HCT116 (cell line): ENCODE measurements around the gene OVOL1. TPM values are rescaled to one million over a fixed set of nuclear protein-coding genes. Genes with fewer than 3 reads are reported as not detected.
A peak's percentile ranks its signal among the peaks of the same experiment; 100 is the strongest.

ENCODE experiments used
- ATAC-seq: fragments of 200-7000 bp; cut with Tn5 transposase; 2 replicates; pipeline ENCODE4 v1.9.1; 2020; ENCODE audit warnings: mild to moderate bottlenecking, moderate library complexity
- BruUV-seq: library from RNA; stranded (reverse); fragments of 400-500 nt; replicated peaks from 2 replicates; lab custom pipeline; 2021; lab: Mats Ljungman, UMichigan
- CTCF ChIA-PET: fragments of 300-600 bp; sonication (Branson Sonifier 250); formaldehyde crosslinking; loops from one replicate; lab custom pipeline; 2021; ENCODE audit warnings: antibody characterized with exemption; lab: Charles Lee
- POLR2A ChIA-PET: fragments of 300-600, 350-600 bp; sonication (Branson Sonifier 250); formaldehyde crosslinking; loops from one replicate; lab custom pipeline; 2021; ENCODE audit warnings: antibody characterized with exemption; lab: Charles Lee
- RAD21 ChIA-PET, 2 experiments: fragments of 300-600 bp; sonication (Branson Sonifier 250); formaldehyde crosslinking; loops; one replicate each; lab custom pipeline; 2023; ENCODE audit warnings: low total read pairs in 2 of 2; ENCODE audit not compliant: uncharacterized antibody in 2 of 2, unreplicated experiment in 2 of 2, low non-redundant PET in 1 of 2; lab: Charles Lee
- DNase-seq: peaks from one replicate; pipeline ENCODE4 v3.0.0-alpha.2; 2010; ENCODE audit warnings: low read depth, low spot score
- H2AFZ ChIP-seq: fragments of 200-600 bp; shearing (Covaris generic), sonication (generic); 2 replicates; pipeline ENCODE4 v1.6.1; 2017; ENCODE audit warnings: low read depth, mixed run types, mixed read lengths, antibody characterized with exemption, low read length; ENCODE audit not compliant: poor library complexity, severe bottlenecking
- H3K27ac ChIP-seq: 2 replicates; pipeline ENCODE4 v1.5.1; 2012; ENCODE audit warnings: low read depth, low read length
- H3K27me3 ChIP-seq: fragments of 200-600 bp; sonication (generic); 2 replicates; pipeline ENCODE4 v1.6.1; 2016; ENCODE audit warnings: mixed run types, low read length, mixed read lengths; ENCODE audit not compliant: insufficient read depth
- H3K36me3 ChIP-seq, 2 experiments: fragments of 200-500 bp in 1 of 2; fragments of 200-600 bp in 1 of 2; sonication (Bioruptor generic) in 1 of 2; sonication (generic) in 1 of 2; 2 replicates each; pipeline versions ENCODE4 v1.5.1 to v1.6.1; 2014 to 2016; ENCODE audit warnings: low read length in 2 of 2, inconsistent platforms in 1 of 2, mixed read lengths in 1 of 2, mixed run types in 1 of 2; ENCODE audit not compliant: insufficient read depth in 2 of 2, control insufficient read depth in 1 of 2
- H3K4me1 ChIP-seq, 2 experiments: fragments of 200-600 bp in 1 of 2; sonication (generic) in 1 of 2; 2 replicates each; pipeline versions ENCODE4 v1.5.1 to v1.6.1; 2012 to 2017; ENCODE audit warnings: low read length in 2 of 2, inconsistent platforms in 1 of 2, mild to moderate bottlenecking in 1 of 2, mixed read lengths in 1 of 2, mixed run types in 1 of 2, moderate library complexity in 1 of 2; ENCODE audit not compliant: insufficient read depth in 2 of 2, control insufficient read depth in 1 of 2
- H3K4me2 ChIP-seq: fragments of 200-600 bp; sonication (generic); 2 replicates; pipeline ENCODE4 v1.6.1; 2017; ENCODE audit warnings: mixed run types, low read length, mixed read lengths
- H3K4me3 ChIP-seq, 2 experiments: fragments of 200-600 bp in 1 of 2; sonication (generic) in 1 of 2; replicated peaks in 1 of 2; 2 replicates each; pipeline ENCODE4 v1.5.1; 2011 to 2016; ENCODE audit warnings: low read length in 2 of 2, control low read depth in 1 of 2, low read depth in 1 of 2, mild to moderate bottlenecking in 1 of 2, mixed read lengths in 1 of 2, mixed run types in 1 of 2
- H3K79me2 ChIP-seq: fragments of 200-600 bp; sonication (generic); 2 replicates; pipeline ENCODE4 v1.6.1; 2017; ENCODE audit warnings: mild to moderate bottlenecking, mixed run types, low read length, moderate library complexity, mixed read lengths; ENCODE audit not compliant: insufficient read depth
- H3K9ac ChIP-seq: fragments of 200-600 bp; sonication (generic); 2 replicates; pipeline ENCODE4 v1.6.1; 2016; ENCODE audit warnings: low read length, mixed read lengths
- H3K9me2 ChIP-seq: fragments of 200-600 bp; sonication (generic), shearing (Covaris generic); 2 replicates; pipeline ENCODE4 v1.6.1; 2017; ENCODE audit warnings: mixed run types, mild to moderate bottlenecking, moderate library complexity; ENCODE audit not compliant: insufficient read depth
- H3K9me3 ChIP-seq, 2 experiments: fragments of 200-500 bp in 1 of 2; fragments of 200-600 bp in 1 of 2; sonication (Bioruptor generic) in 1 of 2; sonication (generic) in 1 of 2; 2 replicates each; pipeline ENCODE4 v1.6.1; 2014 to 2017; ENCODE audit warnings: low read length in 2 of 2, mixed read lengths in 2 of 2, inconsistent platforms in 1 of 2, low read depth in 1 of 2, mild to moderate bottlenecking in 1 of 2, mixed run types in 1 of 2, moderate library complexity in 1 of 2; ENCODE audit not compliant: control insufficient read depth in 1 of 2, insufficient read depth in 1 of 2
- H4K20me1 ChIP-seq: fragments of 200-600 bp; sonication (generic), shearing (Covaris generic); 2 replicates; pipeline ENCODE4 v1.6.1; 2017; ENCODE audit warnings: mixed run types, mild to moderate bottlenecking, moderate library complexity; ENCODE audit not compliant: insufficient read depth
- POLR2A ChIP-seq: IDR thresholded peaks from 2 replicates; pipeline ENCODE4 v1.7.0; 2011; ENCODE audit warnings: borderline replicate concordance; ENCODE audit not compliant: insufficient read depth, insufficient read length; ENCODE audit errors: extremely low read depth
- POLR2AphosphoS5 ChIP-seq: IDR thresholded peaks from 2 replicates; pipeline ENCODE4 v1.6.1; 2011; ENCODE audit warnings: mild to moderate bottlenecking, low read depth, low read length, moderate library complexity
- RAD21 ChIP-seq: IDR thresholded peaks from 2 replicates; pipeline ENCODE4 v1.6.1; 2012; ENCODE audit warnings: low read depth, mild to moderate bottlenecking
- intact Hi-C: fragments of 100-400 bp; cut with micrococcal nuclease; formaldehyde crosslinking; loops from 2 replicates; pipeline ENCODE4 v1.10.0; 2022
- total RNA-seq: library from RNA; stranded (reverse); gene quantifications from one replicate; pipeline ENCODE4 v1.2.1, GENCODE V29; 2021; ENCODE audit not compliant: unreplicated experiment
- TF ChIP-seq, protein P1 (sequence below): IDR thresholded peaks from 2 replicates; pipeline ENCODE4 v1.6.1; 2011; ENCODE audit warnings: mild to moderate bottlenecking, low read length, moderate library complexity; ENCODE audit not compliant: insufficient replicate concordance; ENCODE audit errors: extremely low read depth
- TF ChIP-seq, protein P2 (sequence below), 3 experiments: fragments of 200-600 bp in 1 of 3; sonication (generic) in 1 of 3; IDR thresholded peaks in 2 of 3; conservative IDR thresholded peaks in 1 of 3; 2 replicates each; pipeline ENCODE4 v1.5.1; 2012 to 2017; ENCODE audit warnings: low read depth in 2 of 3, low read length in 2 of 3, antibody characterized with exemption in 1 of 3, borderline replicate concordance in 1 of 3, control low read depth in 1 of 3, mild to moderate bottlenecking in 1 of 3, mixed read lengths in 1 of 3, mixed run types in 1 of 3, moderate library complexity in 1 of 3; ENCODE audit not compliant: insufficient read depth in 1 of 3

The OVOL1 gene
- total RNA-seq, 1 experiment from 2014 or later = 14.7 TPM

DNA sequence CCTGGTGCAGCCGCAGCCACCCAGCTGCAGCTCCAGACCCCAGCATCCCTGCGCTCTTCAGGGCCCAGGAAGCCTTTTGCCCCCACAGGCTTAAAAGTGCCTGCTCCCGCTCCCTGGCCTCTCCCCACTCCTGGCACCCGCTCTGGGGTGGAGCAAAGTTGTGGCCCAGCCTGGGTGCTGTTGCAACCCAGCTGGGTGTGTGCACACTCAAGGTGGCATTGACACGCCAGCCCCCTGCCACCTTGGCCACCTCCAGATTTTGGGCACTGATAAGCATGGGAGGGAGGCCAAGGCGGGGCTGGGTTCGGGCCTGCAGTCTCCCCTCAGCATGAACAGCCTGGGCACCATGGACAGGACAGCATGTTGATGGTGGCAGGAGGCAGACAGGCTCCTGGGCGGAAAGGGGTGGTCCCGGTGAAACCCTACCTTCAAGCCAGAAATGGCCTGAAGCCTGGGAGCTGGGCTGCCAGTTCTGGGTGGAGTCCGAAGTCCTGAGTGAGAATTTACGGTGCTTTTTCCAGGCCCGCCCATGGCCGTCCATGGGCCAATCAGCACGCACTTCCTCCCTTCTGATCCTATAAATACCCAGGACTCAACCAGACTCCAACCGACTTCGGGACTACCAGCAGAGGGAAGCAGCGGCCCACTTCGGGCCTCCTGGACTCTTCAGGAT is 42.7 kb upstream of the OVOL1 start:
- H3K36me3 ChIP-seq = no peaks in the 10 kb centered on the region
- no peak overlapping the region for H3K9ac ChIP-seq
- peak overlapping the region; percentile 32 for H3K4me2 ChIP-seq
- CTCF ChIA-PET = interaction anchor here (0.7 to 2.0 kb wide), 12 partner anchors 11 to 242 kb away, joined by 3 to 8 read pairs (median 4); partner anchors contain the start of genes AP5B1, FIBP, KAT5 and RNASEH2C
- POLR2A ChIA-PET = no interaction called here
- DNase-seq = peak; percentile 62
- no peak overlapping the region for H2AFZ ChIP-seq
- no peaks in the 10 kb centered on the region for H3K9me2 ChIP-seq
- ATAC-seq = peak; percentile 98
- H3K27me3 ChIP-seq = no peaks in the 10 kb centered on the region
- TF ChIP-seq, protein P1, sequence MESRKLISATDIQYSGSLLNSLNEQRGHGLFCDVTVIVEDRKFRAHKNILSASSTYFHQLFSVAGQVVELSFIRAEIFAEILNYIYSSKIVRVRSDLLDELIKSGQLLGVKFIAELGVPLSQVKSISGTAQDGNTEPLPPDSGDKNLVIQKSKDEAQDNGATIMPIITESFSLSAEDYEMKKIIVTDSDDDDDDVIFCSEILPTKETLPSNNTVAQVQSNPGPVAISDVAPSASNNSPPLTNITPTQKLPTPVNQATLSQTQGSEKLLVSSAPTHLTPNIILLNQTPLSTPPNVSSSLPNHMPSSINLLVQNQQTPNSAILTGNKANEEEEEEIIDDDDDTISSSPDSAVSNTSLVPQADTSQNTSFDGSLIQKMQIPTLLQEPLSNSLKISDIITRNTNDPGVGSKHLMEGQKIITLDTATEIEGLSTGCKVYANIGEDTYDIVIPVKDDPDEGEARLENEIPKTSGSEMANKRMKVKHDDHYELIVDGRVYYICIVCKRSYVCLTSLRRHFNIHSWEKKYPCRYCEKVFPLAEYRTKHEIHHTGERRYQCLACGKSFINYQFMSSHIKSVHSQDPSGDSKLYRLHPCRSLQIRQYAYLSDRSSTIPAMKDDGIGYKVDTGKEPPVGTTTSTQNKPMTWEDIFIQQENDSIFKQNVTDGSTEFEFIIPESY = no peak
- TF ChIP-seq POLR2A = peak; percentile 31
- TF ChIP-seq, protein P2, sequence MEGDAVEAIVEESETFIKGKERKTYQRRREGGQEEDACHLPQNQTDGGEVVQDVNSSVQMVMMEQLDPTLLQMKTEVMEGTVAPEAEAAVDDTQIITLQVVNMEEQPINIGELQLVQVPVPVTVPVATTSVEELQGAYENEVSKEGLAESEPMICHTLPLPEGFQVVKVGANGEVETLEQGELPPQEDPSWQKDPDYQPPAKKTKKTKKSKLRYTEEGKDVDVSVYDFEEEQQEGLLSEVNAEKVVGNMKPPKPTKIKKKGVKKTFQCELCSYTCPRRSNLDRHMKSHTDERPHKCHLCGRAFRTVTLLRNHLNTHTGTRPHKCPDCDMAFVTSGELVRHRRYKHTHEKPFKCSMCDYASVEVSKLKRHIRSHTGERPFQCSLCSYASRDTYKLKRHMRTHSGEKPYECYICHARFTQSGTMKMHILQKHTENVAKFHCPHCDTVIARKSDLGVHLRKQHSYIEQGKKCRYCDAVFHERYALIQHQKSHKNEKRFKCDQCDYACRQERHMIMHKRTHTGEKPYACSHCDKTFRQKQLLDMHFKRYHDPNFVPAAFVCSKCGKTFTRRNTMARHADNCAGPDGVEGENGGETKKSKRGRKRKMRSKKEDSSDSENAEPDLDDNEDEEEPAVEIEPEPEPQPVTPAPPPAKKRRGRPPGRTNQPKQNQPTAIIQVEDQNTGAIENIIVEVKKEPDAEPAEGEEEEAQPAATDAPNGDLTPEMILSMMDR (IDR thresholded peaks at IDR 0.05 in 2 of 3, conservative IDR thresholded peaks at IDR 0.05 in 1 of 3; ENCODE audit: borderline replicate concordance in 1 of 3, insufficient read depth in 1 of 3, low read depth in 2 of 3, low read length in 2 of 3) = peak; percentile 58 to 97 (median 59)
- 0 out of 2 replicates have a peak, but pooled peaks have one; percentile 20 for TF ChIP-seq POLR2AphosphoS5
- peak; percentile 83 for TF ChIP-seq RAD21
- peaks cover 0 to 12% of the 10 kb centered on the region in 2 experiments; a peak in 2 of 4 replicates for H3K4me1 ChIP-seq
- no peaks in the 10 kb centered on the region for H3K9me3 ChIP-seq
- no peak overlapping the region for H3K4me3 ChIP-seq
- no peaks in the 10 kb centered on the region for H3K79me2 ChIP-seq
- intact Hi-C loops = loop anchor here (1.0 kb wide), 1 partner anchor 74 kb away; no protein-coding TSS in a partner anchor
- H3K27ac ChIP-seq = no peak overlapping the region
- BruUV-seq = no TSS peak
- RAD21 ChIA-PET = interaction anchor here (0.7 to 0.9 kb wide), 2 partner anchors 28 to 324 kb away, joined by 4 read pairs; no protein-coding TSS in a partner anchor
- no peaks in the 10 kb centered on the region for H4K20me1 ChIP-seq
